Inflammatory macrophage treated with lipopolysaccharide for 1 hour (primary cell): ENCODE data around the gene TNXB.
"Not testable (repeated sequence)": the region's sequence is repeated elsewhere in the genome, so short reads cannot be mapped to it uniquely, and the experiment has no call there.

Experiments used
- DNase-seq, 2 donors: peaks; one replicate each; pipeline ENCODE4 v3.0.0-alpha.2; 2020 to 2022

TNXB gene

DNA sequence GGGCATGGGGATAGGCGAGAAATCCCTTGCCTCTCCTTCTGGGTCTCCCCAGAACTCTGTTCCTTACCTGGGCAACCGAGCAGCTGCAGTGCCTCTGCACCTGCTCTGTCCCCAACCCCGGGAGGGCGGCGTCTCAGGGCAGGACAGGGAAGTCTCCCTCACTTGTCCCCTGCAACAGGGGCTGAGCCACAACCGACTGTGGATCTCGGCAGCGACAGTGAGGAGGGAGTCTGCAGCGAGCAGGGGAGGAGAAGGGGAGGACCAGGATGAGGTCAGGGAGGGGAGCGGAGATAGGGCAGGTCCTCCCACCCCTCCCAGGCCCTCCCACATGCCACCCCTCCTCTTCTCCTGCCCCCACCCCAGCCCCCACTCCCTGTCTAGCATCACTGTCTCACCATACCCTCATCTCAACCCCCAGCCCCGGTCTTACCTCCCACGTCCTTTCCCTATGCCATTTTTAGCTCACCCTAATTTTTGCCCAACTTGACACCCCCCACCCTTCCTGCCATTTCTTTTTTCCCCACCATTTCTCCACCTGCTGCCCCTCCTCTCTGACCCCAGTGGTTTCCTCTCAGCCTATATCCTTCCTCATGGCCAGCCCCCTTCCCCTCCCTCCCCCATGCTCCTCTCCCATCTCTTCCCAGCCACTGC is at the start of gene TNXB:
TSS of gene TNXB (minus strand) at position 225 of the 651 bp plus-strand sequence. CDS start 11,140 bp downstream, outside the sequence.
- no peak for DNase-seq

DNA sequence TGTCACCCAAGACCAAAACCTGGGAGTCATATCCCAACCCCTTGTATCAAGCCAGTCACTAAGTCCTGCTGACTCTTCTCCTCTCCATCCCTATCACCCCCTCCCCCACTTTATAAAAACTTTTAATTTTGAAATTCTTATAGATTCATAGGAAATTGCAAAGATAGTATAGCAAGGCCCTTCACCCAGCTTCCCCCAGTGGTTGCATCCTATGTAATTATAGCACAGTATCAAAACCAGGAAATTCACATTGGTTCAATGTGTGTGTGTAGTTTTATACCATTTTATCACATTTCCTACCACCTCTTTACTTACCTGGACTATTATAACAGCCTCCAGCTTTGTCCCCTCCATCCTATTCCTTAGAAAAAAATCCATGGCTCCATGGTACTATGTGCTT is 48.9 kb upstream of the TNXB start:
- DNase-seq = no peak

GRCh38 chr6:32156891-32157290 is 47.8 kb upstream of the TNXB start:
- DNase-seq = no peak

DNA sequence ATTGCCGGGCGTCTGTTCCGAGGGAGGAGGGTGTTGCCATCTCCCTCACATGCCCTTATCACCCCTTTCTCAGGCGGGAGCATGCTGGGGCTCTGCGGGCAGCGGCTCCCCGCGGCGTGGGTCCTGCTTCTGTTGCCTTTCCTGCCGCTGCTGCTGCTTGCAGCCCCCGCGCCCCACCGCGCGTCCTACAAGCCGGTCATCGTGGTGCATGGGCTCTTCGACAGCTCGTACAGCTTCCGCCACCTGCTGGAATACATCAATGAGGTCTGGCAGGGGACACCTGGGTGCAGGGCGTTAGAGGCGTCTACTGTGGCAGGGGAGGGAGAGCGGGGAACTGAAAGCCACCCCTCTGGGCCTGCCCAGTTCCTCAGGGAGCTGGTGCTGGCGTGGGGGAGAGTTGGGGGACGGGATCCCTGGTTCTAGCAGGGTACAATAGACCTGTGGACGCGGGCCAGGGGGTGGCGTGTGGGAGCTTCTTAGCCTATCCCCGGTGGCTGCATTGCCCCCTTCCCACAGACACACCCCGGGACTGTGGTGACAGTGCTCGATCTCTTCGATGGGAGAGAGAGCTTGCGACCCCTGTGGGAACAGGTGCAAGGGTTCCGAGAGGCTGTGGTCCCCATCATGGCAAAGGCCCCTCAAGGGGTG is 45.5 kb upstream of the TNXB start:
- peak in 1 of 2 donors; percentile 9 for DNase-seq

DNA sequence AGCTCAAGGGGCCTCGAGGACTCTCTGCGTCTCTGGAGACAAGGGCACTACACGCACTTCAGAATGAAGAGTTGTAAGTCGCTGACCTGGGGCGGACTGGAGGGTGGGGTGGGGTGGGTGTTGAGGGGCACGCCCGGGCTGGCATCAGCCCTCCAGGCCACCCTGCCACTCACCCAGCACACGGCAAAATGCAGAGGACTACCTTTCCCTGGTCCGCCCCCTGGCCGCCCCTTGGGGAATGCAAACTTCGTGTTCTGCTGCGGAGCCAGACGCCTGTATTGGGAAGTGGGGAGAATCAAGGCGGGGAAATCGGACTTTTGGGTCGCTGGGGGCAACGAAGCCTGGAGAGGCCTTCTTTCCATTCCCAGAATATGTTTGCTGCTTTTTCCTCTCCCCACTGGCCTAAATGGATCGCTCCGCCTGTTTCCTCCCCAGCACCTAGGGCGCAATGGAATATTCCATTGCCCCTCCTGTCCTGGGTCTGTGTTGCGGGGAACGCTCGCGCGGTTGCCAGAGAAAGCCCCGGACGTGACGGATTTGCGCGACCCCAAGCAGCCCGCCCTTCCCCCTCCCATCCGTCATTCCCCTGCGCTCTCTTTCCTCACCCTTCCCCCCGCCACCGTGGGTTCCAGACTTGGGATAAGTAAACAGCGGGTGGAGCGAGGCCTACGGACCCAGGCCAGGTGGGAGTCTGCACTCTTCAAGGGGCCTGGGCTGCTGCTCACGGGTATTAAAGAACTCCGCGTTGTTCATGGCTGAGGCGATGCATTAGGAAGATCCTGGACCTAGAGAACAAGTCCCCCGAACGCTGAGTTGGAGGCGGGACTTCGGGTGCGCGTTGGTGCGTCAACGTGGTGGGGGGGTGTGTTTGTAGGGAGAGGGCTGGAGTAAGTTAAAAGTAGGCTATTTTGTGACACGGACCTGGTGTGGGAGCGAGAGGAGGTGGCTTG is 44.7 kb upstream of the TNXB start, which contains the start of gene PPT2:
TSS of gene PPT2 (plus strand) at position 578 of the 950 bp plus-strand sequence. CDS start 454 bp downstream, outside the sequence.
- DNase-seq = peak; percentile 6 to 19

- no peak for DNase-seq
Measured at GRCh38 chr6:32152769-32153563, 43.8 kb upstream of the TNXB start.

DNA sequence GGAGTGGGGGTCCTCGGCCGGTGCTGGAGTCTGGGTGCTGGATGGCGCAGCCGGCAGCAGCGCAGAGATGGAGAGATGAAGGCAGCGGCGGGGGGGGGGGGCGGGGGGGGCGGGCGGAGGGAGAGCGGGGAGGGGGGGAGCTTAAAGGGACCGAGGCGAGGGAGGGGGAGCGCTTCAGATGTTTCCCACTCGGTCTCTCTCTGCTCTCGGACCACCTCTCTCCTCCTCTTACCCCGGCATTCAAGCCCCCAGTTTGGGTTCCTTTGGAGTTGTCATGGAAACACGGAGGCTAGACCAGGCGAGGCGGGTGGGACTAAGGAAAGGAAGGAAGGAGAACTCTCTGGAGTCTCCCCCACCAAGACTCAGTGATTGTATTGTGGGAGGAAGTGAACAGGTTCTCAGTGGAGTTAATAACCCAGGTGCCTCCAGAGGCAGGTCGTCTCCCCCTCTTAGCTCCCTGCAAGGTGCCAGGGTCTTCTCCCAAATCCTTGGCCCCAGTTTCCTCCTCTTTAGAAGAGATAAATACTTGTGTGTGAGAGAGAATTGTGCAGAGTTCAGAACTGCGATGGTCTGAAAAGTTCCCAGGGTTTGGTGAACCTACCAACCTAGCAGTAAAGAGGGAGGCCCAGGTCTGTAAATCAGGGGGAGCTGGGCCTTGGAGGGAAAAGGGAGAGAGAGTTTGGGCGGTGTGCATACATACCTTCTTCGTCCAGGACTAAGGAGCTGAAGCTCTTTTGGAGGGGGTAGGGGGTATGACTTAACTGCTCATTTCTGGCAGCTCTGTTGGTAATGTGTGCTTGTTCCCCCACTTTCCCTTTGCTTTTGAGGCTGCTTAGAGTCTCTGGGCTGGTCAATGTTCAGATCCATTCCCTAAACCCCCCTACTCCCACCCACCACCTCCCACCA is 43.0 kb upstream of the TNXB start, which contains the start of gene PRRT1:
TSS of gene PRRT1 (minus strand) at position 77 of the 906 bp plus-strand sequence. CDS start 112 bp downstream, outside the sequence.
- DNase-seq = no peak

- no peak for DNase-seq
Measured at GRCh38 chr6:32151181-32151862, 42.2 kb upstream of the TNXB start.

DNA sequence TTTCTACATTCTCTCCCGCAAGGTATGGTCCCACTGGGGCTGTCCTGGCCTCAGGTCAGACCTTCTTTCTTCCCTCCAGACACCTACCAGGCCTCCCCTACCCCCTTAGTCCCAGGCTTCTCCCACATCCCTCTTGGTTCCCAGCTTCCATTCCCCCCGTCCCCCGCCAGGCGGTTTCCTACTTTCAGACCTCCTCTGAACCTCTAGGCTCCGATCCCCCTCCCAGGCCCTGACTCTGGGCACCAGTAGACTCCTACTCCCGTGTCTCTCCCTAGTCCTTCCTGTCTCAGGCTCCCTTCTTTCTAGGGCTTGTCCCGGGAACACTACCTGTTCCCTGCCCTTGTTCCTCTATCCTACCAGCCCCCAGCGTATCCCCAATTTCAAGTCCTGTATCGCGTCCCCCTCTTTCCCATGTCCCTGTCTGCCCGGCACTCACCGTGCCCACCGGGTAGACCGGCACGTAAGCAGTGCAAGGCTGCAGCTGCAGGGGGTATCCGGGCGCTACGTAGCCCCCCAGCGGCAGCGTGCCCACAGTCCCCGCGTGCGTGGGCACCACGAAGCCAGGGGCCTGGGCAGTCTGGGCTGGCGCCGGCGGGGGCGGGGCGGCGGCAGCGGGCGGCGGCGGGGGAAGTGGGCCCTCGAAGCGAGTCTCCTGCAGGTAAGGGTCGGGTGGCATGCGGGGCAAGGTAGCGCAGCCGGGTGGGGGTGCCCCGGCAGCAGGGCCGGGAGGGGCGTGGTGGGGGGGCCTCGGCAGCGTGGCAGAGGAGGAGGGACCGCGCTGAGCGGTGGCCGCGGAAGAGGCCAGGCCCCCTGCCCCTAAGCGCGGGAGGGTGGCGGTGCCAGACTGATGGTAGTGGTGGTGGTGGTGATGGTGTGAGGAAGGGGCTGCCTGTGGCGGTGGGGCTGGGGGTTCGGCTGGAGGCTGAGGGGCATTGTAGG is 41.1 kb upstream of the TNXB start:
- DNase-seq = no peak

GRCh38 chr6:32149092-32149755 is 40.1 kb upstream of the TNXB start:
- no peak for DNase-seq

DNA sequence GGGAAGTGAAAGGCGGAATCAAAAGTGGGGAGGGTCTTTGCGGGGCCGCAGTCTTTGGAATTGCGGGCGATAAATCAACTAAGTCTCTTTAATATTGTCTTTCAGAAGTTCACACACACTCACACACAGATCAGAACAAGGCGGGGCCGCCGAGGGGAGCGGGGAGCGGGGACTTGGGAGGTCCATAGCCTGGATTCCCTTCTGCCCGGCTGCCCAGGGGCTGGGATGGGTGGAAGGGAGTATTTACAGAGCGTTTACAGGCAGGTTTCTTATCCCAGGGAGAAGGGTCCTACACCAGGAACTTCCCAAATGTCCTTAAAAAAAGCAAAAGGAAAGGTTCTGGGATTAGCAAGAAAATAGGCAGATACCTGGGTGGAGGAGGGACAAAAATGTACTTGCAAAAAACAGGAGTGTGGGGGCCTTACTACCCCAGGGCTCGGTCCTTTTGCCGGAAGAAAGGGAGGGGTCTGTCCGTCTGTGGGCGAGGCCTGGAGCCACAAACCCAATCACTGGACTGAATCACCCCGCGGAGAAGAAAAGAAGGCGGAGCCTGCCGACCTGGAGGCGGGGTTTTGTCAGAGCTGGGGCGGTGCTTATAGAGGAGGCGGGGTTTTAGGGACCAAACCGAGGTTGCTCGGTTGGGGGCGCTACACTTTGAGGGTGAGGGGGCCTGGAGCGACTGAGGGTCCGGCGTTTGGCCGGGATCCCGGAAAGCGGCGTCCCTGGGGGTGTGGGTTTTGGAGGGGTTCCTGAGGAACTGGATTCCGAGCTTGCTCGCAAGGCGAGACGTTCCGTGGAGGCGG is 39.4 kb upstream of the TNXB start:
- peak; percentile 77 to 95 for DNase-seq

GRCh38 chr6:32147401-32148132 is 38.4 kb upstream of the TNXB start:
- DNase-seq = no peak

DNA sequence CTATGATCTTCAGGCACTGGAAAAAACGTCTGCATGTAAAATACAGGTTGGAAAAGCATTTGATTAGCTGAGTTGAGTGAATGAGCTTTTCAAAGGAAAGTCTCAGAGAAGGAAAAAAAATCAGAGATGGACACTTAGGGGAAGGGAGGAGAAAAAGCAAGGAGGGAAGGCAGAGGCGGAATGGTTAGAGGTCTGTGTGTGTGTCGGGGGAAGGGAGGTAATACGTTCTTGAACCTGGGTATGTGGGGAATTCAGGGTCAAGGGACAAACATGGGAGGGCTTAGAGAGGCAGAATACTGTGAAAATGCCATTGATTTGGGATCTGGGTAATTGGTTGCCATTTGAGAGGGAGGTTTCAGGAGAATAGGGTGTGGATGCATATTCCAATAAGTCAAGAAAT is 37.5 kb upstream of the TNXB start:
- no peak for DNase-seq

GRCh38 chr6:32146287-32146686 is 37.1 kb upstream of the TNXB start:
- no peak for DNase-seq

- DNase-seq = not testable (repeated sequence)
Measured at GRCh38 chr6:32144238-32144637, 35.1 kb upstream of the TNXB start.

DNA sequence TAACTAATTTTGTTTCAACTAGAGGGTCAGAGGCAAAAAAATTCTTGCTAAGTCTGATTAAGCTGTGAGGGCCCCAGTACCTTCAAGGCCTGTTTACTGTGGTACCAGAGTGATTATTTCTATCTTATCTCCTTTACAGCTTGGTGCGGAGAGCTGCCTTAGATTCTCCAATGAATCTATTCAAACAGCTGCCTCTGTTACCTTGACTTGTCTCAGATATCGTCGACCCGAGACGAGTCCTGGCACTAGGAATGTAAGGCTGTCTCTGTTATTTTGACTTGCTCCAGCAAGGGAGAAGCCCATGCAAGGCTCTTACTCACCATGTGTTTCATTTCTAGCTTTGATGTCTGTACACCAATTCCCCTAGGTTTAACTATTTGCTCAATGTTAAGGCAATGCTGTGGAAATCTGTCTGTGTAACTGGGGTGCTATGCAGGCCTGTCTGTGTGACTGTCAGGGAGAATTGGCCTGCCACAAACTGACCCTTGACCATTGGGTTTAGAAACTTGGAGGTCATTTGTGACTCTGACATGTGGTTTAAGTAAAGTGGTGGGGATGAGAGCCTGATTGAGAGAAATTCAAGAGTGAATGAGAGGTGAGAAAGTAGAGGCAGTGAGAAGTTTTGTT is 31.4 kb upstream of the TNXB start:
- DNase-seq = no peak

- DNase-seq = no peak
Measured at GRCh38 chr6:32139590-32139989, 30.5 kb upstream of the TNXB start.
